GM12801 (cell line): ENCODE data around the gene MLXIPL.

Experiments
- TF ChIP-seq, protein P1 (sequence below): IDR thresholded peaks from one replicate; pipeline ENCODE4 v1.5.1; 2011; ENCODE audit warnings: control low read depth; ENCODE audit not compliant: insufficient read length; ENCODE audit errors: extremely low read depth

The MLXIPL gene

DNA sequence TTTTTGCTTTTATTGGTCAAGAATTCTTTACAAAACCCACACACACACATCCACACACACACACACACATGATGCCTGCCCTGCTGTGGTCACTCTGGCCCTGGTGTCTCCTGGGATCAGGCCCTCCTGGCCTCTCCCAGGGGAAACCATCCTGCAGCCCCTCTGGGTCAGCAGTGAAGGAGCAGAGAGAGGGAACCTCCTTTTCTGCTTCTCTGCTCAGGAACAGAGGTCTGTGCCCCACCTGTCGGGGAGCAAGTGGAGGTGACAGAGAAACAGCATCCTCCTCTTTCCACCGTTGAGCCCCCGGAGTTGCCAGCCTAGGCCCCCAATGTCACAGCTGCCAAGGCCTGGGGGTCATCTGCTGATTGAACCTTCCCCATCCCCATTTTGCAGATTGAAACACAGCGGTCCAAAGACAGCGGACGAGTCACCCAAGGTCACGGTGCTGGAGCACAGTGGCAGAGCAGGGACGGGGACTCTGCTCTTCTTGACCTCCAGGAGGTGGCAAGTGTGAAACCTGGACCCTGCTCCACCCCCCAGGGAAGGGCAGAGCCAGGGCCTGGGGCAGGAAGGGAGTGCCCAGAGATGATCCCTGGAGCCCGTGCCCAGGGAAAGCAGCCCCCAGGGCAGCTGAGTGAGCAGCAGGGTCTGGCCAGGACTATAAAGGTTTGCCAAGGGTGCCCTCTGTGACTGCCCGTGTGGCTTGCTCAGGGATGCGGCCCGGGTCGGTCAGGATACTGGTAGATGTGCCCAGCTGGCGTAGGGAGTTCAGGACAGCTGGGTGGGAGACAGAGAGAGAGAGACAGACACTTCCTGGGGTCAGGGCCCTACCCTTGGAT lies 30.9 kb downstream of the MLXIPL start:
- TF ChIP-seq, protein P1, sequence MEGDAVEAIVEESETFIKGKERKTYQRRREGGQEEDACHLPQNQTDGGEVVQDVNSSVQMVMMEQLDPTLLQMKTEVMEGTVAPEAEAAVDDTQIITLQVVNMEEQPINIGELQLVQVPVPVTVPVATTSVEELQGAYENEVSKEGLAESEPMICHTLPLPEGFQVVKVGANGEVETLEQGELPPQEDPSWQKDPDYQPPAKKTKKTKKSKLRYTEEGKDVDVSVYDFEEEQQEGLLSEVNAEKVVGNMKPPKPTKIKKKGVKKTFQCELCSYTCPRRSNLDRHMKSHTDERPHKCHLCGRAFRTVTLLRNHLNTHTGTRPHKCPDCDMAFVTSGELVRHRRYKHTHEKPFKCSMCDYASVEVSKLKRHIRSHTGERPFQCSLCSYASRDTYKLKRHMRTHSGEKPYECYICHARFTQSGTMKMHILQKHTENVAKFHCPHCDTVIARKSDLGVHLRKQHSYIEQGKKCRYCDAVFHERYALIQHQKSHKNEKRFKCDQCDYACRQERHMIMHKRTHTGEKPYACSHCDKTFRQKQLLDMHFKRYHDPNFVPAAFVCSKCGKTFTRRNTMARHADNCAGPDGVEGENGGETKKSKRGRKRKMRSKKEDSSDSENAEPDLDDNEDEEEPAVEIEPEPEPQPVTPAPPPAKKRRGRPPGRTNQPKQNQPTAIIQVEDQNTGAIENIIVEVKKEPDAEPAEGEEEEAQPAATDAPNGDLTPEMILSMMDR: no peak

DNA sequence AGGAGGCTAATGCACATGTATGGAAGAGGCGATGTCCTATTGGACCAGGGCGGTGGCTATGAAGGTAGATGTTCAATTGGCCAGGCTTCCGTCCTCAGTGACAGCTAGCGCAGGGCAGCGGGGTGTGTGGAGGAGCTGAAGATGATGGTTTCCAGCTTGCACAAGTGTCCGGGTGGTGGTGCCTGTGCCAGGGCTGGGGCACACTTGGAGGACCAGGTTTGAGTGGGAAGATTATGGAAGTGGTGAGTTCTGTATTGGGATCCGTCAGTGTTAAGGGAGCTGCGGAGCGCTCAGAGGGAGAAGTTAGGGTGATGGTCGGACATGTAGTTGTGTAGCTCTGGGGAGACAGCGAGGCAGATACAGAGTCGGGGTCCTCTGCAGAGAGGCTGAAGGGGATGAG lies 37.4 kb downstream of the MLXIPL start:
- TF ChIP-seq, protein P1: no peak

DNA sequence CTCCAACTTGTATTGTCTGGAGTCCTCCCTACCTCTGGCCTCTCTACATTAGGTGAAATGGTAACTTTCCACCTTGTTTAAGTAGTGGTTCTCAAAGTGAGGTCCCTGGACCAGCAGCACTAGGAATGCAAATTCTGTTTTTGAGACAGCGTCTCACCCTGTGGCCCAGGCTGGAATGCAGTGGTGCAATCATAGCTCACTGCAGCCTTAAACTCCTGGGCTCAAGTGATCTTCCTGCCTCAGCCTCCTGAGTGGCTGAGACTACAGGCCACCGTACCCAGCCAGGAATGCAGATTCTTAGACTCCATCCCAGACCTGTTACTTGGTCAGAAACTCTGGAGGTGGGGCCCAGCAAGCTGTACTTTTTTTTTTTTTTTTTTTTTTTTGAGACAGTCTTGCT lies 39.1 kb downstream of the MLXIPL start:
- TF ChIP-seq, protein P1: no peak

DNA sequence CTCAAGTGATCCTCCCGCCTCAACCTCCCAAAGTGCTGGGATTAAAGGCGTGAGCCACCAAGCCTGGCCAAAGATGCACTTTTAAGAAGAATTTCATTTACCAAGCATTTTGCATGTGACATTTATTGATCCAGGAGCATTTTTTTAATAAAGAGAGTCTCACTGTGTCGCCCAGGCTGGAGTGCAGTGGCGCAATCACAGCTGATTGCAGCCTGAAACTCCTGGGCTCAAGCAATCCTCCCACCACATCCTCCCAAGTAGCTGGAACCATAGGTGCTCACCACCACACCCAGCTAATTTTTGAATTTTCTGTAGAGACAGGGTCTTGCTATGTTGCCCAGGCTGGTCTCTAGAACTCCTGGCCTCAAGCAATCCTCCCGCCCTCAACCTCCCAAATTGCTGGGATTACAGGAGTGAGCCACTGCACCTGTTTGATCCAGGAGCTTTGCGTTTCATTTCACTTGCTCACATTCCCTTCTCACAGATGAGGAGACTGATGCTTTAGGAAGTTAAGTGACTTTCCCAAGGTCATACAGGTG lies 41.6 kb downstream of the MLXIPL start:
- TF ChIP-seq, protein P1: no peak

DNA sequence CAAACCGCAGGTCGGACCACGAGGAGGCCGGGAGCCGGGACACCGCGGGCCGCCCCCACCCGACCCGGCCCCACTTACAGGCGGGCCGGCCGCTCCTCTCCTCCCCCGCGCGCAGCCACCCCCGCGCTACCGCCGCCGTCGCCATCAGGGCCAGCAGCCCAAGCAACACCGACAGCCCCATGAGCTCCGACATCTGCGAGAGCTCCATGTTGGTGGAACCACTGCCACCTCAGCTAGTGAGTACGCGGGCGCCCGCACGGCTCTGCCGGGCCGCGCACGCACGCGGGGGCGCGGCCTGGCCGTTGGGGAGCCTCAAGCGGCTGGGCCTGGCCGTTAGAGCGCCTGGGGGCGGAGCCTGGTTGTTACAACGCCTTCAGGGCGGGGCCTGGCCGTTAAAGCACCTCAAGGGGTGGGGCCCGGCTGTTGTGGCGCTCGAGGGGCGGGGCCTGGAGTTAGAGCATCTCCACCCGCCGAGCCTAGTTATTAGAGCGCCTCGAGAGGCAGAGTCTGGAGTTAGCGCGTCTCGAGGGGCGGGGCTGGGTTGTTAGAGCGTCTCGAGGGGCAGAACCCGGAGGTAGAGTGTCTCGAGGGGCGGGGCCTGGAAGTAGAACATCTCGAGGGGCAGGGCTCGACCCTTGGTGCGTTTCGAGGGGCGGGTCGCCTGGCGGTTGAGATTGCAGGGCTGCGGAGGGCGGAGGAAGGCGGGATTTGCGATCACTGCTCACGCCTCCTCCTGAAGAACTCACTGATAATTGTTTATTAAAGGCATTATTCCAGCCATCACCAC lies 45.8 kb downstream of the MLXIPL start, which contains the start of gene TBL2:
Gene TBL2, minus strand, starts transcription at position 238 of the 787 bp plus-strand sequence. Its CDS starts 30 bp downstream, at position 208.
- TF ChIP-seq, protein P1: no peak

DNA sequence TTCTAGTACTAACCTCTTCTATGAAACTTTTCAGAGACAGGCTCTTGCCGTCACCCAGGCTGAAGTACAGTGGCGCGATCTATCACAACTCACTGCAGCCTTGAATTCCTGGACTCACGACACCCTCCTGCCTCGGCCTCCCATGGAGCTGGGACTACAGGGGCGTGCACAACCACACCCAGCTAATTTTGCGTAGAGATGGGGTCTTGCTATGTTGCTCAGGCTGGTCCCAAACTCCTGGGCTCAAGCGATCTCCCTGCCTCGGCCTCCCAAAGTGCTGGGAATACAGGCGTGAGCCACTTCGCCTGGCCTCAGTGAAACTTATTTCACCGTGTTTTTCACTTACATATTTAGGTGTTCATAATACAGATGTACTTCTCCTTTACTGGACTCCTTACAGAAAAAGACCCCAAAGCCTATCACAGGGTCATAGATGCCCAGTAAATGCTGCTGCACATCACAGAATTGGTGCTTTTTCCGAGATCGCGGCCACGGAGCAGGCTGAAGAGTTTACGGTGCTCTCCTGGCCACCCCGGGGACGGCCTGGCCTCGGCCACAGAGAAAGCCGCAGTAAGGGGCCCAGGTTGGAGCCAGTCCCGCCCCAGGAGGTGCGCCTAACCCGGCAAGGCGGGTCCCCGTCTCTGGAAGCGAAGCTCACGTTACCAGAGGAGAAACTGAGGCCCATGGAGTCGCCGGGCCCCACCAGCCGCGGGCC lies 46.5 kb downstream of the MLXIPL start:
- TF ChIP-seq, protein P1: no peak

DNA sequence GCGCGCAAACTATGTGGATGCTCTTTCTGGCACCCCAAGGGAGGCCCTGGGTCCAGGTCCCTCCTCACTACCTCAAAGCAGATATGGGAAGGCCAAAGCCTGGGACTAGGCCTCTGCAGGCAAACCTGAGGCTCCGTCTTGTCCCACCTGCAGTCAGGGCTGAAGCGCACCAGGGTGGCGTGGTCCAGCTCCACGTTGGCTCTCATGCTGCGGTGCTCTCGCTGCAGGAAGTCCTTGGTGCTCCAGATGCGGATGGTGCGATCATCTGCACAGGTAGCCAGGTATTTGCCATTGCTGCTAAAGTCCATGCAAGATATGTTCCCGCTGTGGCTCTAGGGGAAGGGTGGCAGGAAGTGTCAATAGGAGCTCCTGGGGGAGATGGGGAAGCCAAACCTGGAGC lies 50.5 kb downstream of the MLXIPL start:
- TF ChIP-seq, protein P1: no peak
